ENCODE measurements around the gene POU2F2. TPM values are rescaled to one million over a fixed set of nuclear protein-coding genes. Genes with fewer than 3 reads are reported as not detected.
A peak's percentile ranks its signal among the peaks of the same experiment; 100 is the strongest.

Gene POU2F2
- total RNA-seq, 2 experiments from 2014 or later: 15.7 to 16.3 TPM

- Mint-ChIP-seq H3K9me3 (ENCODE audit: insufficient read depth) (no peaks in the 10 kb centered on the region), H3K27ac (no peak overlapping the region), H3K4me1 (ENCODE audit: low read depth) (no peaks in the 10 kb centered on the region), H3K36me3 (ENCODE audit: low read depth) (no peaks in the 10 kb centered on the region), H3K27me3 (ENCODE audit: low read depth) (peaks cover 3% of the 10 kb centered on the region), H3K4me3 (no peak overlapping the region)
- DNase-seq (no peak), ATAC-seq (no peak)
- ChIA-PET POLR2A (no interaction called here), CTCF (interaction anchor here (1.0 to 1.3 kb wide), 3 partner anchors 30 to 41 kb away, joined by 3 to 4 read pairs (median 3); no protein-coding TSS in a partner anchor)
Observed at GRCh38 chr19:42065051-42065450, 67.2 kb downstream of the POU2F2 start.

- Mint-ChIP-seq H3K4me1 (ENCODE audit: low read depth) (no peaks in the 10 kb centered on the region), H3K27me3 (ENCODE audit: low read depth) (peaks cover 3% of the 10 kb centered on the region), H3K36me3 (ENCODE audit: low read depth) (no peaks in the 10 kb centered on the region), H3K4me3 (no peak overlapping the region), H3K9me3 (ENCODE audit: insufficient read depth) (no peaks in the 10 kb centered on the region), H3K27ac (no peak overlapping the region)
- ChIA-PET POLR2A (no interaction called here), CTCF (interaction anchor here (1.0 to 1.3 kb wide), 2 partner anchors 29 to 35 kb away, joined by 3 to 4 read pairs; no protein-coding TSS in a partner anchor)
- no peak for ATAC-seq
- no peak for DNase-seq
Observed at GRCh38 chr19:42064432-42064831, 67.8 kb downstream of the POU2F2 start.

DNA sequence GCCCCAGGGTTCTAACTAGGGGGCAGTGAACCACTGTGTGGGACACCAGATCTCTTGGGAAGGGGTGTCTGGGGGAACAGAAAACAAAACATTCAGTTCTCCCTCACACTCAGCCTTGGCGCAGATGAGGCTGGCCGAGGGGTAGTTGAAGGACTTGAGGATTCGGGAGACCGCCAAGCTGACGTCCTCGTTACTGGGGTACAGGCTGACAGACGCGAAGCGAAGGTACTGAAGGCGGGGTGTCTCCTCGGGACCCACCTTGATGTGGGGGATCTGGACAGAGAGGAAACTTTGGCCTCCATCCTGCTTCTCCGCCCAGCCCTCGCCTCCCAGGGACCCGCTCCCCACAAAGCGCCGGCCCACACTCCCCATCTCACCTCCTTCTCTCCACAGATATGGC lies 69.9 kb downstream of the POU2F2 start:
- ChIA-PET CTCF (no interaction called here), POLR2A (no interaction called here)
- H3K9me3 Mint-ChIP-seq (ENCODE audit: insufficient read depth): no peaks in the 10 kb centered on the region
- peaks cover 3% of the 10 kb centered on the region for H3K27me3 Mint-ChIP-seq (ENCODE audit: low read depth)
- no peak for ATAC-seq
- H3K36me3 Mint-ChIP-seq (ENCODE audit: low read depth): no peaks in the 10 kb centered on the region
- H3K4me3 Mint-ChIP-seq: no peak overlapping the region
- H3K27ac Mint-ChIP-seq: no peak overlapping the region
- H3K4me1 Mint-ChIP-seq (ENCODE audit: low read depth): no peaks in the 10 kb centered on the region
- DNase-seq: no peak

DNA sequence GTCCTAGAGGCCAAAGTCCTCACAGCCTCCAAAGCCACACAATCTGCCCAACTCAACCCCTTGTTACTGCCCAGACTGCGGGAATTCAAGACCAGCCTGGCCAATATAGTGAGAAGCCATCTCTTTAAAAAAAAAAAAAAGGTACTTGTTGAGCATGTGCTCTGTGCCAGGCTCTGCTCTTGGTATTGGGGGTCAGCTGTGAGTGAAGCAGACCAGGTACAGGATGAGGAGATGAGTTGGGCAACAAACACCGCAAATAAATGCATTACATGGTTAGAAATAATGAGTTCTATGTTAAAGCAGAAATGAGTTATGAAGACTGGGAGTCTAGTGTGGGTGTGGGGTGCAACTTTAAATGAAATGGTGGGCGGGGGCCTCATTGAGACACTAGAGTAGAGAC lies 72.1 kb downstream of the POU2F2 start:
- Mint-ChIP-seq H3K27ac (no peak overlapping the region), H3K4me3 (no peak overlapping the region), H3K9me3 (ENCODE audit: insufficient read depth) (no peaks in the 10 kb centered on the region), H3K27me3 (ENCODE audit: low read depth) (peaks cover 3% of the 10 kb centered on the region), H3K36me3 (ENCODE audit: low read depth) (no peaks in the 10 kb centered on the region), H3K4me1 (ENCODE audit: low read depth) (no peaks in the 10 kb centered on the region)
- DNase-seq (no peak), ATAC-seq (no peak)
- POLR2A ChIA-PET: no interaction called here
- CTCF ChIA-PET: no interaction called here

DNA sequence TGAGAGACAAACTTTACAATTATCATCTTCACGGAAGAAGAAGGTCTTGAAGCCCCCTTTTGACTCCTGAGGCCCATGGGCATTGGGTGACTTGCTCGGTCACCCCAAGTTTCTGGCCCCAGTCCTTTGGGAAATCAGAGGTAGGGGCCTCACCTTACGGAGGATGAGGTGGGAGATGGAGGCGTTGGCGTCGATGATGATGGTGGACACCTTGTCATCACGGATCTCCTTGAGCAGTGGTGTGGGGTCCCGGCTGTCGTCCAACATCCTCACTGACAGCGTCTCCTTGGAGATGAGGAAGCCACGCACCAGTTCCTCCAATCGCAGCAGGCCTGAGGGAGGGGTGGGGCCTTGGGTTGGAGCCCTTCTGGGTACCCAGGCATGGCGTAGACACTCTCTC lies 73.0 kb downstream of the POU2F2 start:
- POLR2A ChIA-PET: no interaction called here
- H3K4me1 Mint-ChIP-seq (ENCODE audit: low read depth): no peaks in the 10 kb centered on the region
- H3K9me3 Mint-ChIP-seq (ENCODE audit: insufficient read depth): no peaks in the 10 kb centered on the region
- H3K4me3 Mint-ChIP-seq: no peak overlapping the region
- peaks cover 3% of the 10 kb centered on the region for H3K27me3 Mint-ChIP-seq (ENCODE audit: low read depth)
- CTCF ChIA-PET: no interaction called here
- ATAC-seq (no peak), DNase-seq (no peak)
- no peak overlapping the region for H3K27ac Mint-ChIP-seq
- H3K36me3 Mint-ChIP-seq (ENCODE audit: low read depth): no peaks in the 10 kb centered on the region

- ATAC-seq (no peak), DNase-seq (no peak)
- Mint-ChIP-seq H3K9me3 (ENCODE audit: insufficient read depth) (no peaks in the 10 kb centered on the region), H3K27ac (no peak overlapping the region), H3K27me3 (ENCODE audit: low read depth) (peaks cover 3% of the 10 kb centered on the region), H3K4me1 (ENCODE audit: low read depth) (no peaks in the 10 kb centered on the region), H3K36me3 (ENCODE audit: low read depth) (no peaks in the 10 kb centered on the region), H3K4me3 (no peak overlapping the region)
- ChIA-PET CTCF (no interaction called here), POLR2A (no interaction called here)
Observed at GRCh38 chr19:42057846-42058245, 74.4 kb downstream of the POU2F2 start.

DNA sequence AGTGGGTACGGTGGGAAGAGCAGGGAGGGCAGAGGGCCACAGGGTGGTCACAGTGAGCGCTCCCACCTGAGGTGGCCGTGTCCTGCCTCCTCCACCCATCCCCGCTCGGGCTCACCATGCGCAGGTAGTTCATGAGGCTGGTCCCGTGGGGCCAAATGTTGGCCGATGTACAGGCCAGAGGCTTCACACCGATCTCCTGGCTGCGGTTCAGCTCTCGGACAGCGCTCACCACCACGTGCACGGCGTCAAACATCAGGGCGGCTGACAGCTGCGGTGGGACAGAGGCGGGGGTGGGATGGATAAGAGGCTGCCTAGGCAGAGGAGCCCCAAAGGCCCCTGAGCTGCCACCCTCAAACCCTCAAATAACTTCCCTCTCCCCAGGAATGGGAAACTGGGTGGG lies 78.0 kb downstream of the POU2F2 start:
- Mint-ChIP-seq H3K27ac (no peak overlapping the region), H3K4me1 (ENCODE audit: low read depth) (peaks cover 7% of the 10 kb centered on the region), H3K9me3 (ENCODE audit: insufficient read depth) (no peaks in the 10 kb centered on the region), H3K36me3 (ENCODE audit: low read depth) (no peaks in the 10 kb centered on the region), H3K4me3 (no peak overlapping the region), H3K27me3 (ENCODE audit: low read depth) (no peaks in the 10 kb centered on the region)
- ATAC-seq (no peak), DNase-seq (no peak)
- POLR2A ChIA-PET: no interaction called here
- CTCF ChIA-PET: no interaction called here

- no peak for DNase-seq
- Mint-ChIP-seq H3K27ac (no peak overlapping the region), H3K36me3 (ENCODE audit: low read depth) (no peaks in the 10 kb centered on the region), H3K9me3 (ENCODE audit: insufficient read depth) (no peaks in the 10 kb centered on the region), H3K4me1 (ENCODE audit: low read depth) (peaks cover 11% of the 10 kb centered on the region), H3K4me3 (no peak overlapping the region), H3K27me3 (ENCODE audit: low read depth) (no peaks in the 10 kb centered on the region)
- ChIA-PET POLR2A (interaction anchor here (0.7 kb wide), 1 partner anchor 461 kb away, joined by 3 read pairs; no protein-coding TSS in a partner anchor), CTCF (no interaction called here)
- ATAC-seq: no peak
Observed at GRCh38 chr19:42053037-42053935, 79.0 kb downstream of the POU2F2 start.

DNA sequence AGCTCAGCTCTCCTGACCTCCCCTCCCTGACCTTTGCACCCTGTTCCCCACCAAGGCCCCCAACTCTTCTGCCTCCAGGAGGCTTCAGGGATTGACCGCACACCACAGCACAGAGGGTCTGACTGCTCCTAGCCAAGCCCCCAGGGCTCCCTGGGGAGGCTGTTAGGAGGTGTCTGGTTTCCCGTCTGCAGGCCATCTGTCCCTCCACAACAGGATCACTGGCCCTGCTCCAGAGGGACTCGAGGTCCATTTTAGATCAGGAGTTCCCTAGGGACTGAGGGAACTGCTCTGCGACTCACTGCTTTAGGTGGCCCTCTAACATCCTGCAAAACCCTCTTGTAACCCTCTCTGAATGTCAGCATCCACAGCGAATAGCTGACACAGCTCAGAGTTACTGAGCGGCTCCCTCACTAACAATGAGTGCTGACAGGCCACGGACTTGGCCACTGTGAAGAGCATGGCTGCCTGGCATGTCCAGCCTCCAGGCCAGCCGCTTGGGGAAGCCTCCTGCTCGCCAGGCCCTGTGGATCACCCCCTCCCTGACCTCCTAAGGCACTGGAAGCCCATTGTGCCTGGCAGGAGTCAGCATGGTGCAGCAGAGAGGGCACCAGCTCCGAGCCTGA lies 79.9 kb downstream of the POU2F2 start:
- CTCF ChIA-PET: interaction anchor here (1.3 to 1.8 kb wide), 3 partner anchors 17 to 388 kb away, joined by 3 to 5 read pairs (median 4); no protein-coding TSS in a partner anchor
- POLR2A ChIA-PET: no interaction called here
- no peaks in the 10 kb centered on the region for H3K9me3 Mint-ChIP-seq (ENCODE audit: insufficient read depth)
- no peak overlapping the region for H3K27ac Mint-ChIP-seq
- H3K4me1 Mint-ChIP-seq (ENCODE audit: low read depth): peaks cover 11% of the 10 kb centered on the region
- ATAC-seq: no peak
- no peaks in the 10 kb centered on the region for H3K27me3 Mint-ChIP-seq (ENCODE audit: low read depth)
- H3K36me3 Mint-ChIP-seq (ENCODE audit: low read depth): no peaks in the 10 kb centered on the region
- no peak for DNase-seq
- H3K4me3 Mint-ChIP-seq: no peak overlapping the region

DNA sequence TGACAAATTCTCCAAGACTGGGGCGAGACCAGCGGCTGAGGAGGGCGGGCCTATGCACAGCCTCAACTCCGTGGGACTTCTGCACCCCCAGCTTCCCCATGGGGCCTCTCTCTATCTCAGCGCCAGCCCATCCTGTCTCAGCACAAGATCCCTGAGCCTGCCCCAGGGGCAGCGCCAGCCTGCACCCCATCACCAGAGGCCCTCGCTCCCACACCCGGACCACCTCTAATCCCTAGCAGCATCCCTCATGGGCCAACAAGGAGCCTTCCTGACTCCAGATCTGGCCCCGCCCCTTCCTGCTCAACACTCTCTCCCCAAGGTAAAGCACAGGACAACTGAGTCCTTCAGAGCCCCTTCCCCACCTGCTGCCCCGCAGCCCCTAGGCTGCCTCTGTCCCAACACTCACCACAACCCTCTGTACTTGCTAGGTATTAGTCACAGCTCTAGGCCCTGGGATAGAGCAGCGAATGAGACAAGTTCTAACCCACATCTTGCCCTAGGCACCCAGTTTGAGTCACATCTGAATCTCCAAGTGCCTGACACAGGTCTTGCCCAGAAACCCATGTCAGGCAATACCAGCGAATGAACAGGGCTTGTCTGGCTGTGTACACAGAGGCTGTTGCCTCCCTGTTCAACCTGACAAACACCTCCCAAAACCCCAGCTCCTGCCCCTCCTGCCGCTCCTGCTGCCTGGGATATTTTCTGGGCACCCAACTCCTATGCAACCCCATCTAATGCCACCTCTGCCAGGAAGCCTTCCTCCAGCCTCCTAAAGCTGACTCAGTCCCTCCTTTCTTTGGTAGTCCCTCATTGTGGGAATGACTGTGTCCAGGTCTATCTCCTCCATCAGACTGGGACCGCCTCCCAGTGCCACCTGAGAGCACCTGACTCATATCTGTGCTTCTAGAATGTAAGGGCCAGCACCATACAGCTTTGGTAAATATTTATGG lies 80.8 kb downstream of the POU2F2 start:
- ChIA-PET POLR2A (no interaction called here), CTCF (interaction anchor here (1.3 to 1.8 kb wide), 3 partner anchors 16 to 389 kb away, joined by 3 to 5 read pairs (median 4); no protein-coding TSS in a partner anchor)
- H3K4me1 Mint-ChIP-seq (ENCODE audit: low read depth): peaks cover 11% of the 10 kb centered on the region
- H3K36me3 Mint-ChIP-seq (ENCODE audit: low read depth): no peaks in the 10 kb centered on the region
- no peak overlapping the region for H3K4me3 Mint-ChIP-seq
- DNase-seq (no peak), ATAC-seq (peak; percentile 49)
- H3K27ac Mint-ChIP-seq: no peak overlapping the region
- H3K9me3 Mint-ChIP-seq (ENCODE audit: insufficient read depth): no peaks in the 10 kb centered on the region
- H3K27me3 Mint-ChIP-seq (ENCODE audit: low read depth): no peaks in the 10 kb centered on the region

- Mint-ChIP-seq H3K4me1 (ENCODE audit: low read depth) (peaks cover 11% of the 10 kb centered on the region), H3K4me3 (peak overlapping the region; percentile 27), H3K27me3 (ENCODE audit: low read depth) (peaks cover 4% of the 10 kb centered on the region), H3K36me3 (ENCODE audit: low read depth) (no peaks in the 10 kb centered on the region), H3K9me3 (ENCODE audit: insufficient read depth) (no peaks in the 10 kb centered on the region), H3K27ac (peak overlapping the region; percentile 39)
- DNase-seq (peak; percentile 36), ATAC-seq (peak; percentile 47)
- ChIA-PET POLR2A (no interaction called here), CTCF (interaction anchor here (1.0 kb wide), 1 partner anchor 20 kb away, joined by 4 read pairs; no protein-coding TSS in a partner anchor)
Observed at GRCh38 chr19:42048992-42049391, 83.3 kb downstream of the POU2F2 start.

All from activated CD8-positive, alpha-beta T cell treated with anti-CD3 and anti-CD28 coated beads, Interleukin-2, amount 10 ng/mL, durations not matched to agents 7 days and 5 days (primary cell).